ENCODE data around the gene SLIT3. TPM values are rescaled to one million over a fixed set of nuclear protein-coding genes. Genes with fewer than 3 reads are reported as not detected.

Gene SLIT3
- total and polyA plus RNA-seq, 9 of the 15 experiments (the other 6 are each of a cell fraction or from before 2014, with no cell fraction given), result 0.01 to 0.04 TPM; not detected in 7

GRCh38 chr5:169270827-169271226 is 30.1 kb downstream of the SLIT3 start:
- Histone ChIP-seq H3K9me1 (ENCODE audit: control insufficient read depth, insufficient read depth, low read length) (no peaks in the 10 kb centered on the region), H3K27me3 (ENCODE audit: control insufficient read depth in 2 of 2, insufficient read depth in 2 of 2, low read length in 2 of 2) (no peaks in the 10 kb centered on the region; a peak in 1 of 5 replicates), H3K36me3 (ENCODE audit: control insufficient read depth, insufficient read depth, low read length) (no peaks in the 10 kb centered on the region), H3K9ac (ENCODE audit: insufficient read depth in 1 of 2, low read depth in 2 of 2, low read length in 2 of 2) (no peak overlapping the region), H3K9me3 (replicated peaks; ENCODE audit: control insufficient read depth, insufficient read depth, low read depth, low read length) (no peaks in the 10 kb centered on the region), H3K4me2 (ENCODE audit: insufficient read depth, low read length) (no peak overlapping the region), H3K4me1 (replicated peaks in 1 of 2; ENCODE audit: control insufficient read depth in 2 of 2, insufficient read depth in 2 of 2, low read length in 2 of 2) (no peaks in the 10 kb centered on the region), H4K20me1 (replicated peaks; ENCODE audit: control insufficient read depth, insufficient read depth, low read length) (no peaks in the 10 kb centered on the region), H3K27ac (ENCODE audit: extremely low read depth, low read depth, low read length) (no peak overlapping the region), H3K4me3 (no peak overlapping the region), H2AFZ (ENCODE audit: low read depth, low read length) (no peak overlapping the region), H3K79me2 (ENCODE audit: control insufficient read depth, insufficient read depth, low read length) (no peaks in the 10 kb centered on the region)
- POLR2A ChIA-PET, result no interaction called here
- no peak for FAIRE-seq
- no peak for ATAC-seq
- TF ChIP-seq RBM22 (IDR thresholded peaks at IDR 0.05; ENCODE audit: low read depth, low read length, poor library complexity, severe bottlenecking) (no peak), NBN (IDR thresholded peaks at IDR 0.05; ENCODE audit: low read depth) (no peak), RBM15 (IDR thresholded peaks at IDR 0.05; ENCODE audit: insufficient read depth, low read length) (no peak), ZBTB2 (IDR thresholded peaks at IDR 0.05) (no peak), HMG20A (CRISPR knock-in tag; conservative IDR thresholded peaks at IDR 0.05) (no peak), SNIP1 (IDR thresholded peaks at IDR 0.05; ENCODE audit: low read depth) (no peak)
- TF ChIP-seq, protein P1, sequence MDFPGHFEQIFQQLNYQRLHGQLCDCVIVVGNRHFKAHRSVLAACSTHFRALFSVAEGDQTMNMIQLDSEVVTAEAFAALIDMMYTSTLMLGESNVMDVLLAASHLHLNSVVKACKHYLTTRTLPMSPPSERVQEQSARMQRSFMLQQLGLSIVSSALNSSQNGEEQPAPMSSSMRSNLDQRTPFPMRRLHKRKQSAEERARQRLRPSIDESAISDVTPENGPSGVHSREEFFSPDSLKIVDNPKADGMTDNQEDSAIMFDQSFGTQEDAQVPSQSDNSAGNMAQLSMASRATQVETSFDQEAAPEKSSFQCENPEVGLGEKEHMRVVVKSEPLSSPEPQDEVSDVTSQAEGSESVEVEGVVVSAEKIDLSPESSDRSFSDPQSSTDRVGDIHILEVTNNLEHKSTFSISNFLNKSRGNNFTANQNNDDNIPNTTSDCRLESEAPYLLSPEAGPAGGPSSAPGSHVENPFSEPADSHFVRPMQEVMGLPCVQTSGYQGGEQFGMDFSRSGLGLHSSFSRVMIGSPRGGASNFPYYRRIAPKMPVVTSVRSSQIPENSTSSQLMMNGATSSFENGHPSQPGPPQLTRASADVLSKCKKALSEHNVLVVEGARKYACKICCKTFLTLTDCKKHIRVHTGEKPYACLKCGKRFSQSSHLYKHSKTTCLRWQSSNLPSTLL (IDR thresholded peaks at IDR 0.05), result no peak
- TF ChIP-seq, protein P2, sequence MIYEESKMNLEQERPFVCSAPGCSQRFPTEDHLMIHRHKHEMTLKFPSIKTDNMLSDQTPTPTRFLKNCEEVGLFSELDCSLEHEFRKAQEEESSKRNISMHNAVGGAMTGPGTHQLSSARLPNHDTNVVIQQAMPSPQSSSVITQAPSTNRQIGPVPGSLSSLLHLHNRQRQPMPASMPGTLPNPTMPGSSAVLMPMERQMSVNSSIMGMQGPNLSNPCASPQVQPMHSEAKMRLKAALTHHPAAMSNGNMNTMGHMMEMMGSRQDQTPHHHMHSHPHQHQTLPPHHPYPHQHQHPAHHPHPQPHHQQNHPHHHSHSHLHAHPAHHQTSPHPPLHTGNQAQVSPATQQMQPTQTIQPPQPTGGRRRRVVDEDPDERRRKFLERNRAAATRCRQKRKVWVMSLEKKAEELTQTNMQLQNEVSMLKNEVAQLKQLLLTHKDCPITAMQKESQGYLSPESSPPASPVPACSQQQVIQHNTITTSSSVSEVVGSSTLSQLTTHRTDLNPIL (CRISPR knock-in tag; IDR thresholded peaks at IDR 0.05), result no peak
- in situ Hi-C loops (cut with MboI), result no loop called here
- BruUV-seq (replicated peaks), result no TSS peak
- DNase-seq (ENCODE audit: extremely low read depth in 1 of 4, low spot score in 3 of 4), result no peak
- intact Hi-C loops (cut with micrococcal nuclease), result no loop called here
- CTCF ChIA-PET (ENCODE audit: low intra/inter-chr PET ratio), result no interaction called here
- 0% methylated on average over 3 of the region's 3 CpGs for WGBS (ENCODE audit: insufficient coverage, low coverage, missing lambda C conversion rate)
